CD4-positive, alpha-beta T cell treated with Interferon gamma for 1 hour (primary cell): ENCODE data around the gene FGF14.
"Not testable (repeated sequence)": the region's sequence is repeated elsewhere in the genome, so short reads cannot be mapped to it uniquely, and the experiment has no call there.

Source experiments
- DNase-seq: peaks from one replicate; pipeline ENCODE4 v3.0.0-alpha.2; 2020

Gene FGF14

DNA sequence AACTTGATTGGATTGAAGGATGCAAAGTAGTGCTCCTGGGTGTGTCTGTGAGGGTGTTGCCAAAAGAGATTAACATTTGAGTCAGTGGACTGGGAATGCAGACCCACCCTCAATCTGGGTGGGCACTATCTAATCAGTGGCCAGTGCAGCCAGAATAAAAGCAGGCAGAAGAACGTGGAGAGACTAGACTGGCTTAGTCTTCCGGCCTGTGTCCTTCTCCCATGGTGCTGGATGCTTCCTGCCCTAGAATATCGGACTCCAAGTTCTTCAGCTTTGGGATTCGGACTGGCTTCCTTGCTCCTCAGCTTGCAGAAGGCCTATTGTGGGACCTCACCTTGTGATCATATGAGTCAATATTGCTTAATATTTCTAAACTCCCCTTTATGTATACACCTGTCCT, 564.1 kb downstream of the FGF14 start:
- DNase-seq, result not testable (repeated sequence)

- no peak for DNase-seq
These were observed 564.6 kb downstream of the FGF14 start for GRCh38 chr13:101837288-101837687.

DNA sequence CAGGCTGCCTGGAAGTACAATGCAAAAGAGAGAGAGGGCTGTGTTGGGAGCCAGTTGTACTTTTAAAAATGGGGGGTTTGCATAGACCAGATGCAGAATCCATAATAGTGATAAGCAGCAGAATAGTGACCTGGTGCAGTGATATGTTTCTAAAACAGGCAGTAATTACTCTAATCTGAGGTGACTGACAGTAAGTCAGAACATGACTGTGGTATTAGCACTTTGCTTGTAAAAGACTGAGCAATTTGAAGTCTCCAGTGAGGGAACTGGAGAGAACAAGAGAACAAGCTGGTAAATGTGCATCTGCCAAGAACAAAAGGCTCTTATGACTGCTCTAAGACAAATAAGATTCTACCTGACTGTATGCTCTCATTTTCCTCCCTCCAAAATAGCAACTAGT, 565.9 kb downstream of the FGF14 start:
- no peak for DNase-seq

DNA sequence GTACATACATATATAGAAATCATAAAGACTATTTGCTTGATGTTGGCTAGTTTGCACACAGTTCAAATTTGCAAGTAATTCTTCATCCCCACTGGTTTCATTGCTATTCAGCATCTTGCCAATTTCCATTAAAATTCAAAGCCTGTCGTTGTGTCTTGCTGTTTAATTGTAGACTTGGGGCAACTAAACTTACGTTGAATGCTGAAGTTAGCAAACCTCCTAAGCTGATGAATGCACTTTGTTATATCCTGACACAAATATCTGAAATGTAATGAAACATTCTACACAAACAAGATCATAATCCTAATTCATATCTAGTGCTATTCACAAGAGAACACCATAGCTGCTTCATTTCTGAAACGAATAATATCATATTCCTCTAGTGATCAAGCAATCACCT, 568.2 kb downstream of the FGF14 start:
- DNase-seq, result no peak

- DNase-seq, result no peak
These were observed 571.8 kb downstream of the FGF14 start for GRCh38 chr13:101830035-101830434.

DNA sequence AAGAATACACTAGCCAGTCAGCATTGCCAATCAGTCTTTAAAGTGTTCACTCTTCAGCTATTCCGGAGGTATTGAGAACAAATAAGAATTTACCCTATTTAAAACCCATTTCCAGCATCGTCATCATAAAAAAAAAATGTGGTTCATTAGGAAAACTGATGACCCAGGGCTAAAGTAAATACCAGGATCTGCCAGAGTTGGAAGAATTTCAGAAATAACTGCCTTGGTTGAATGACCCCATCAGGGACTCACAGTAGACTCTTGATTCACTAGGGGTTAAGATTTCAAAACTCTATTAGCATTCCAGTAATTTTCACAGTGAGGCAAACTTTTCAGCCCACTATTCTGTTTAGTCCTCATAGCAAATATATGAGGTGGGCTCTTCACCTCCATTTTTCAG, 572.4 kb downstream of the FGF14 start:
- DNase-seq, result no peak

DNA sequence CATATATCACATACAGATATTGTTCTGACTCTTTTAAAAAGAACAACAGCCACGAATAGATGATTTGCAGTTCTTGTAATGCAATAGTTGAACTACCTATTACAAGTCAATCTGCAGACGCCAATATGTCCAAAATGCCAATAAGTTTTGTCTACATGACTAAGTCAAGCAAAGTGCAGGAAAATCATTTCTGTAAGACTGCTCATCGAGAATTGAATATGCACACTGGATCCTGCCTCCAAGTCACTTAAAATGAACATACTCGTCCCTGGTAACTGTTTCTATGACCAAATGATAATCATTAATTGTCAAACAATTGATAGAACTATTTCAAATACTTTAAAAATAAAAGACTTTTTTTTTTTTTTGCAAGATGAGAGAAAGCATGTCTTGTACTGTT, 573.7 kb downstream of the FGF14 start:
- no peak for DNase-seq

DNA sequence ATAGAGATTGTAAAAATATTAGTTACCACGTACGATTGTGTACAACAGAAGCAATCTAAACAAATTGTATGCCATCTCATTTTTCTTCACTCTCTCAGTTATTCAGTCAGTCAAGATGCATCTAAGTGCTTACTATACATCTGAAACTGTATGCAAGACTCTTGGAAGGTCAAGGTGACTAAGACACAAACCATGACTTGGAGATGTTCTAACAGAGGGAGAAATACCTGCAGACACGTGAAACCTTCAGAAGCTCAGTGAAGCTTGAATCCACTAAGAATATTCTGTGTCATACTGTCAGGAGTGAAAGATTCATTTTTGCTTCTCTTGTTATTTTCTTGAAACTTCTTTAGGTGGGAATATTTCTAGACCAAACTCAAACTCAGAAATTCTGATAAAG, 584.0 kb downstream of the FGF14 start:
- no peak for DNase-seq

DNA sequence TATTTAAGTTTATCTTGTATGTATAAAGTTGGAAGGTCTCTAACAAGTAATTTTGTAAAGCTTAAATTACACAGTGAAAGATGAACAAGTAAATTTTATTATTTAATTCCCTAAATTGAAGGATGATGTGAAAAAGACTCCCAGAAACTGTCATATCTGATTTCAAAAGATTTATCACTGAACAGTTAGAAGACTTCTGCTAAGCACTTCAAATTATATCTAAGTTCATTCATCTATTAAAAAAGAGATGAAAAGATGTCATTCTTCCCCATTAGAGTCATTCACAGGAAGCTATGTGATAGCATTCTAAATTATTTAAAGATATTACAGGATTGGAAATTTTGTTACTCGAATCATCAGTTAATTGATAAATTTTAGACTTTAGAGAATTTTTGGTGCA, 590.0 kb downstream of the FGF14 start:
- no peak for DNase-seq

- DNase-seq, result no peak
These were observed 590.5 kb downstream of the FGF14 start for GRCh38 chr13:101811284-101811839.

DNA sequence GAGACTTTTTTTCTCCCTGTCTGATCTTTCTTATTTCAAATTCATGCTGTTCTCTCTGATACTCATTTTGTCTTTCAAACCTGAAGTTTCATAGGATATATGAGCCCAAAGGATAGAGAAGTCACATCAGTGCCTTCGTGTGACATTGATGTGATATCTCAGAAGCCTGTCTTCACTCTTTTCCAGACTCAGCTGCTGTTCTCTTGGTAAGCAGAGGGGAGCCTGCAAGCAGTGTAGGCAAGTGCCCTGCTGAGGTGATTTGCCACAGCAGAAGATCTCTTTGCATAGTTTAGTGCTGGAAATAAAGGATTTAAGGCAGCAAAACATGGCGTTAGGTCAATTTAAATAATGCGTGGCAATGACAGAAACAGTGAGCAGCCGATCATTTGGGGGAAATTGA, 602.7 kb downstream of the FGF14 start:
- DNase-seq, result no peak

GRCh38 chr13:101798437-101798836, 603.4 kb downstream of the FGF14 start:
- no peak for DNase-seq

GRCh38 chr13:101795460-101795859, 606.4 kb downstream of the FGF14 start:
- DNase-seq, result no peak

- DNase-seq, result no peak
These were observed 606.8 kb downstream of the FGF14 start for GRCh38 chr13:101795025-101795424.

GRCh38 chr13:101792189-101792588, 609.7 kb downstream of the FGF14 start:
- no peak for DNase-seq

GRCh38 chr13:101785858-101786257, 616.0 kb downstream of the FGF14 start:
- DNase-seq, result peak; percentile 1

GRCh38 chr13:101784313-101784712, 617.5 kb downstream of the FGF14 start:
- no peak for DNase-seq

DNA sequence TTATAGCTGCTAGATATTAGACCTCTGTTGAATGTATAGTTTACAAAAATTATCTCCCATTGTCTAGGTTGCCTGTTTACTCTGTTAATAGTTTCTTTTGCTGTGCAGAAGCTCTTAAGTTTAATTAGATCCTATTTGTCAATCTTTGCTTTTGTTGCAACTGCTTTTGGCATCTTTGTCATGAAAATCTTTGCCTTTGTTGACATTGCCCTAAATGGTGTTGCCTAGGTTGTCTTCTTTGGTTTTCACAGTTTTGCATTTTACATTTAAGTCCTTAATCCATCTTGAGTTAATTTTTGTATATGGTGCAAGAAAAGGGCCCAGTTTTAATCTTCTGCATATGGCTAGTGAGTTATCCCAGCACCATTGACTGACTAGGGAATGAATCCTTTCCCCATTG, 618.3 kb downstream of the FGF14 start:
- no peak for DNase-seq

DNA sequence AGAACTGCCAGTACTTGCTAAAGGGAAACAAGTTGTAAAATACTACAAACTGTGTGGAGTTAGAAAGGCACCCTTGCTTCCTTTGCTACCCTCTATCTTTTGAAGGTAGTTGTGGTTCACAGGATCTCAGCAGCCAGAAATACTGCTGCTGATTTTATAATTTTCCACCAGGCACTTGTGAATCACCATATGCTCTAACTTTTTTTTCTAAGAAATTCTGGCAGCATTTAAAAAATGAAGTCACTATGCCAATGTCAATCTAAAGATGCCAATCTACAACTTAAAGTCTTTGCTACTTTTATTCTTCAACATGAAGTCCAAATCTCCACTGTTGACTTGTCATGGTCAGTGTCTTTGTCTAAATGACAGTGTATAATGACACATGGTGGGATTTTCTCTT, 621.6 kb downstream of the FGF14 start:
- no peak for DNase-seq

DNA sequence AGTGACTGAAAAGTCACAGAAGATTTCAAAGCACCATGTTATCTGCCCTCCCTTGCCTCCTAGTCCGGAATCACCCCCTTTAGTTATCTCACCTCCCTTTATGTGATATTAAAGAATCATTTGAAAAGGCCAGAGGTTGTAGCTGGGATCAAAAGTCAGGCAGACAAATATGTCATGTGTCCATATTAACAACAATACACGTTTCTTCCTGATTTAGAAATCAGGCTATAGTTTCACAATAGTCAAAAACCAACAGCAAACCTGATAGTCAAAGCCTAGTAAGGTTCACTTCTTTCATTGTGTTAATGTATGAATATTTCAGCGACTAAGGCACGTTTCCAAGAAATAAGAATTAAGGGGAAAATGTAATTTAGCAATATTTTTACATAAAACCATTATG, 622.7 kb downstream of the FGF14 start:
- no peak for DNase-seq

DNA sequence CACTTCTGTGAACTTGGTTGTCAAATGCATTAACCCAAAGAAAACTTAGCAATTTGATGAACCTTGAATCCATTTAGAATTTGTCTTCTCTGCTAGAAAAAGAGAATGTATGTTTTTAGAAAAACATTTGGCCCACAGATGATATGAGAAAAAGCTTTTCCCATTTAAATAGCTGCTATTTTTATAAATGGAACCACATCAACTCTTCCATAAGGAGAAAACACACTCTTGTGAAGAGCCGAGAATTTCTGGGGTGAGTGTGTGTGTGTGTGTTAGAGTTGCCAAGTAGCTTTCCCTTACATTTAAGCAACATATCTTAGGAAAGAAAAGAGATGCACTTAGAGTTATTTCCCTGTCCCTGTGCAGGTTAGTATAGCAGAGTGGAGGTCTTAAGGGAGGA, 626.6 kb downstream of the FGF14 start:
- DNase-seq, result no peak

- DNase-seq, result no peak
These were observed 627.5 kb downstream of the FGF14 start for GRCh38 chr13:101774393-101774792.

GRCh38 chr13:101773062-101773461, 628.8 kb downstream of the FGF14 start:
- no peak for DNase-seq

DNA sequence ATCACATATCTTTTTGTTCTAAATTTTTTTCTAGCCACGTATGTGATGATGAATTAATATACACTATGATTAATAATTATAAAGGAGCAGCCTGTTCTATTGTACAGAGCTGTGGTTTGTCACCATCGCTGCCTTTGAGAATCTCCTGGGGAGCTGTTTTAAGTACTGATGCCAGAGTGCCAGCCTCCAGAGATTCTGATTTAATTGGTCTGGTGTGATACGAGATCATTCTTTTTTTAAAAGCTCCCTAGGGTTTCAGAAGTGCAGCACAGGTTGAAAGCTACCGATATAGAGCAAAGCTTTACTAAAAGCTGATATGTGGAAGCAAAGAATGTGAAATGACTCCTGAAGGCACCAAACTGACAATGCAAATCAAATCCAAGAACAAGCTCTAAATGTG, 634.7 kb downstream of the FGF14 start:
- no peak for DNase-seq

GRCh38 chr13:101763191-101763590, 638.7 kb downstream of the FGF14 start:
- DNase-seq, result no peak
